ENCODE results near the gene PIK3R4.

Gene PIK3R4

DNA sequence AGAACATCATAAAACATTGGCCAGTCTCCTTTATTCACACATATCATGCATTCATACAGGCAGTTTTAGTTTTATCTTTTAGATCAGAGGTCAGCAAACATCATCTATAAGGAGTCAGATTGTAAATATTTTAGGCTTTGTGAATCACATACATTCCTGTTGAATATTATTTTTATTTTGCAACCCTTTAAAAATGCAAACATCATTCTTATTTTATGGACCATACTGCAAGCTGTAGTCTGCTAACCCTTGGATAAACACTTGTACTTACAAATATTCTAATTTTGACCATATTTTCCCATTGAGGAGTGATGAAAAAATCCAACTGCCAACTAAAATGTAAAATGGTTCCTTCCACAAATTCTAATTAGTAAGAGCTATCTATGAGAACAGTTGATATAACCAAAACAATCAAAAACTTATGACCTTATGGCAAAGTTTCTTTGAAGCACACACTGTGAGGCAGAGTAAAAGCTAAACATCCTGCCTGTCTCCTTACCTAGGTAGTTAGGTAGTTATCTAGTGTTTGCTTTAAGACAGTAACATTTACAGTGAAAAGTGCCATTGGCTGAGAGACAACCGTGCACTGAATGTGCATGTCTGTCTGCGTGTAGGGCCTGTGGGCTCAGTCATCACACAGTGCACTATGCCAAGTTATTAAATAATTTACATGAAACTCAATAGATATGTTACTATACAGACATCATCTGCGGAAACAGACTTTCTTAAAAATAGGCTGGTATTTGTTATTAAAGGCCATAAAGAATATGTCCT is 57.7 kb downstream of the PIK3R4 start:
- Histone ChIP-seq H3K9ac (ENCODE audit: low read depth, low read length, poor library complexity, severe bottlenecking) (no peak overlapping the region), H2AFZ (ENCODE audit: low read length) (no peak overlapping the region), H3K36me3 (ENCODE audit: insufficient read depth, low read length) (peaks cover 42% of the 10 kb centered on the region; the same call in 1 of the 2 replicates), H3F3A (ENCODE audit: low read depth) (no peaks in the 10 kb centered on the region), H3K79me2 (ENCODE audit: insufficient read depth, low read length) (no peaks in the 10 kb centered on the region), H3K9me2 (replicated peaks; ENCODE audit: low read depth, low read length) (no peaks in the 10 kb centered on the region), H3K4me1 (ENCODE audit: insufficient read depth, low read length, poor library complexity, severe bottlenecking) (no peaks in the 10 kb centered on the region), H3K9me3 (ENCODE audit: insufficient read depth, low read depth, low read length) (no peaks in the 10 kb centered on the region), H4K20me1 (ENCODE audit: insufficient read depth, low read length, poor library complexity, severe bottlenecking) (no peaks in the 10 kb centered on the region), H3K4me3 (ENCODE audit: low read length, poor library complexity, severe bottlenecking) (no peak overlapping the region), H3K27me3 (ENCODE audit: insufficient read depth, low read length, poor library complexity, severe bottlenecking) (no peaks in the 10 kb centered on the region), H3K4me2 (ENCODE audit: low read depth, low read length, poor library complexity, severe bottlenecking) (no peak overlapping the region)
- TF ChIP-seq EZH2phosphoT487 (IDR thresholded peaks at IDR 0.05; ENCODE audit: borderline replicate concordance) (no peak), CTCF (conservative IDR thresholded peaks at IDR 0.05; ENCODE audit: low read length) (no peak)

GRCh38 chr3:130688015-130688688 is 58.5 kb downstream of the PIK3R4 start:
- Histone ChIP-seq H4K20me1 (ENCODE audit: insufficient read depth, low read length, poor library complexity, severe bottlenecking) (no peaks in the 10 kb centered on the region), H3K9ac (ENCODE audit: low read depth, low read length, poor library complexity, severe bottlenecking) (no peak overlapping the region), H3K27me3 (ENCODE audit: insufficient read depth, low read length, poor library complexity, severe bottlenecking) (no peaks in the 10 kb centered on the region), H3K4me1 (ENCODE audit: insufficient read depth, low read length, poor library complexity, severe bottlenecking) (no peaks in the 10 kb centered on the region), H2AFZ (ENCODE audit: low read length) (no peak overlapping the region), H3K9me3 (ENCODE audit: insufficient read depth, low read depth, low read length) (no peaks in the 10 kb centered on the region), H3K36me3 (ENCODE audit: insufficient read depth, low read length) (peaks cover 49% of the 10 kb centered on the region; the same call in 1 of the 2 replicates), H3K9me2 (replicated peaks; ENCODE audit: low read depth, low read length) (no peaks in the 10 kb centered on the region), H3F3A (ENCODE audit: low read depth) (no peaks in the 10 kb centered on the region), H3K4me2 (ENCODE audit: low read depth, low read length, poor library complexity, severe bottlenecking) (no peak overlapping the region), H3K79me2 (ENCODE audit: insufficient read depth, low read length) (no peaks in the 10 kb centered on the region), H3K4me3 (ENCODE audit: low read length, poor library complexity, severe bottlenecking) (no peak overlapping the region)
- TF ChIP-seq EZH2phosphoT487 (IDR thresholded peaks at IDR 0.05; ENCODE audit: borderline replicate concordance): no peak

DNA sequence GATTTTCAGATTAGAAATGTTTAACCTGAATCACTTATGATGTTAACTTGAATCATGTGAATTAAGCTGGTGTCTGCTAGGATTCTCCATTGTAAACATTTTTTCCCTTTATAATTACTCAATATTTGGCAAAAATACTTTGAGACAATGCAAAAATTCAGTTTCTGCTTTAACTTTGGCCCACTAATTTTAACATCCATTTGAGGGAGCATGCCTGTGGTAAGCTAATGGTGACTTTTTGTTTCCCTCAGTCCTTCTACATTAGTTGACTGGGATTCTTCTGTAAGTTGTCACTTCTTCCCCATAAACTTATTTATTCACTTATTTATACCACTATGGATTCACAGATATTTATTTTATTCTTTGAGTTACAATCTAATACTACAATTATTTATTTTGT is 59.3 kb downstream of the PIK3R4 start:
- Histone ChIP-seq H3K27me3 (ENCODE audit: insufficient read depth, low read length, poor library complexity, severe bottlenecking) (no peaks in the 10 kb centered on the region), H3K9me3 (ENCODE audit: insufficient read depth, low read depth, low read length) (no peaks in the 10 kb centered on the region), H3K79me2 (ENCODE audit: insufficient read depth, low read length) (no peaks in the 10 kb centered on the region), H4K20me1 (ENCODE audit: insufficient read depth, low read length, poor library complexity, severe bottlenecking) (no peaks in the 10 kb centered on the region), H3K4me1 (ENCODE audit: insufficient read depth, low read length, poor library complexity, severe bottlenecking) (no peaks in the 10 kb centered on the region), H3K36me3 (ENCODE audit: insufficient read depth, low read length) (peaks cover 57% of the 10 kb centered on the region; the same call in 1 of the 2 replicates), H3K9ac (ENCODE audit: low read depth, low read length, poor library complexity, severe bottlenecking) (no peak overlapping the region), H3F3A (ENCODE audit: low read depth) (no peaks in the 10 kb centered on the region), H3K4me2 (ENCODE audit: low read depth, low read length, poor library complexity, severe bottlenecking) (no peak overlapping the region), H3K9me2 (replicated peaks; ENCODE audit: low read depth, low read length) (no peaks in the 10 kb centered on the region), H2AFZ (ENCODE audit: low read length) (no peak overlapping the region), H3K4me3 (ENCODE audit: low read length, poor library complexity, severe bottlenecking) (no peak overlapping the region)
- no peak for TF ChIP-seq CTCF (conservative IDR thresholded peaks at IDR 0.05; ENCODE audit: low read length)
- TF ChIP-seq EZH2phosphoT487 (IDR thresholded peaks at IDR 0.05; ENCODE audit: borderline replicate concordance): no peak
